NB4 (cell line): ENCODE data around the gene MX1.

ENCODE experiments used
- DNase-seq: peaks from one replicate; pipeline ENCODE4 v3.0.0; 2010; ENCODE audit warnings: low read depth
- H3K4me3 ChIP-seq: one replicate; pipeline ENCODE4 v1.5.1; 2011; ENCODE audit warnings: mild to moderate bottlenecking, low read depth, low read length, moderate library complexity
- CTCF ChIP-seq: IDR thresholded peaks from one replicate; pipeline ENCODE4 v1.5.1; 2012; ENCODE audit warnings: low read depth, low read length
- MAX ChIP-seq: IDR thresholded peaks from 2 replicates; pipeline ENCODE4 v1.6.1; 2011; ENCODE audit warnings: low read depth, low read length
- MYC ChIP-seq: IDR thresholded peaks from 2 replicates; pipeline ENCODE4 v1.6.1; 2011; ENCODE audit warnings: low read depth, low read length
- POLR2A ChIP-seq: IDR thresholded peaks from 2 replicates; pipeline ENCODE4 v1.6.1; 2011; ENCODE audit warnings: mild to moderate bottlenecking; ENCODE audit not compliant: insufficient read length; ENCODE audit errors: extremely low read depth

The MX1 gene

GRCh38 chr21:41447356-41447755 is 21.3 kb downstream of the MX1 start:
- no peak for DNase-seq
- no peak for TF ChIP-seq MAX
- TF ChIP-seq CTCF: no peak
- no peak for TF ChIP-seq MYC
- TF ChIP-seq POLR2A: no peak
- H3K4me3 ChIP-seq: no peak overlapping the region

GRCh38 chr21:41449613-41450012 is 23.6 kb downstream of the MX1 start:
- TF ChIP-seq CTCF (no peak), POLR2A (no peak), MAX (no peak), MYC (no peak)
- no peak overlapping the region for H3K4me3 ChIP-seq
- DNase-seq: no peak

GRCh38 chr21:41451753-41452676 is 26.0 kb downstream of the MX1 start:
- TF ChIP-seq MAX (no peak), POLR2A (no peak), CTCF (no peak), MYC (no peak)
- H3K4me3 ChIP-seq: no peak overlapping the region
- DNase-seq: no peak

GRCh38 chr21:41453198-41453597 is 27.2 kb downstream of the MX1 start:
- no peak overlapping the region for H3K4me3 ChIP-seq
- no peak for DNase-seq
- TF ChIP-seq CTCF (no peak), MAX (no peak), POLR2A (no peak), MYC (no peak)

- TF ChIP-seq CTCF: no peak
- TF ChIP-seq MYC: no peak
- no peak for TF ChIP-seq MAX
- no peak for TF ChIP-seq POLR2A
- no peak overlapping the region for H3K4me3 ChIP-seq
- no peak for DNase-seq
These were observed 27.7 kb downstream of the MX1 start for GRCh38 chr21:41453761-41454160.
